HEK293T (cell line): Measurements from ENCODE around the gene KIT.

Experiments used
- ARNT ChIP-seq: fragments of 450-650 bp; IDR thresholded peaks from 2 replicates; pipeline ENCODE4 v1.6.1; 2017; ENCODE audit warnings: mild to moderate bottlenecking
- CTBP1 ChIP-seq: fragments of 450-650 bp; IDR thresholded peaks from 2 replicates; pipeline ENCODE4 v1.6.1; 2016; ENCODE audit warnings: borderline replicate concordance
- FOXA1 ChIP-seq: fragments of 450-650 bp; IDR thresholded peaks from 2 replicates; pipeline ENCODE4 v1.6.1; 2016; ENCODE audit warnings: mild to moderate bottlenecking
- FOXK2 ChIP-seq: fragments of 450-650 bp; IDR thresholded peaks from 2 replicates; pipeline ENCODE4 v1.6.1; 2016; ENCODE audit warnings: mild to moderate bottlenecking
- FOXM1 ChIP-seq: fragments of 450-650 bp; IDR thresholded peaks from 2 replicates; pipeline ENCODE4 v1.6.1; 2017; ENCODE audit warnings: mild to moderate bottlenecking, borderline replicate concordance
- LEF1 ChIP-seq: fragments of 450-650 bp; IDR thresholded peaks from 2 replicates; pipeline ENCODE4 v1.6.1; 2017; ENCODE audit warnings: mild to moderate bottlenecking, borderline replicate concordance
- NFRKB ChIP-seq: fragments of 450-650 bp; IDR thresholded peaks from 2 replicates; pipeline ENCODE4 v1.6.1; 2016; ENCODE audit warnings: mild to moderate bottlenecking, moderate library complexity
- SP1 ChIP-seq: fragments of 450-650 bp; IDR thresholded peaks from 2 replicates; pipeline ENCODE4 v1.6.1; 2017
- SUZ12 ChIP-seq: fragments of 450-650 bp; IDR thresholded peaks from 2 replicates; pipeline ENCODE4 v1.6.1; 2016; ENCODE audit warnings: mild to moderate bottlenecking
- TARDBP ChIP-seq: fragments of 450-650 bp; IDR thresholded peaks from 2 replicates; pipeline ENCODE4 v1.6.1; 2016

DNA sequence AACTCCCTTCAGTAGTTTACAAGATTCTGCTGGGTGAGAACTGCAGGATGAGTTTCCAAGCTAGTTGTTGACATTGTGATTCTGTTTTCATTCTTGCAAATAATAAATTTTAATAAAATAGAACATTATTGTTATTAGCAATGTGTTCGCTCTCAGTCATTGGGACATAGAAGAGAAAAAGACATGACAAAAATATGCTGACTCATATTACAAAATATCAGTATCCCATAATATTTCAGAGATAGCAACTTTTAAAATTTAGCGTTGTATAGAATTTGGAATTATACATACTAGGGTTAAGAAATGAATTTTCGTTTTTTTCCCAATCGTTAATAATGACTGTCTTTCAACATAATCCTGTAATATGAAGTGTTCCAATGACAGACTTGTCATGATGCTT lies 45.4 kb downstream of the KIT start:
- TF ChIP-seq SP1 = no peak
- no peak for TF ChIP-seq CTBP1
- no peak for TF ChIP-seq TARDBP
- TF ChIP-seq ARNT = no peak
- no peak for TF ChIP-seq FOXA1
- no peak for TF ChIP-seq LEF1
- no peak for TF ChIP-seq FOXM1
- TF ChIP-seq FOXK2 = no peak
- no peak for TF ChIP-seq NFRKB
- TF ChIP-seq SUZ12 = no peak
